HL-60 (cell line): ENCODE measurements around the gene MRPL46.

Experiments used
- DNase-seq, 2 experiments: peaks; one replicate each; pipeline ENCODE4 v3.0.0-alpha.2; 2010 to 2020; ENCODE audit warnings: low read depth in 1 of 2, low spot score in 1 of 2
- H3K27ac ChIP-seq: fragments of 250-450 bp; sonication (Bioruptor Pico); replicated peaks from 2 replicates; pipeline ENCODE4 v1.5.1; 2020; ENCODE audit warnings: mild to moderate bottlenecking, moderate library complexity
- H3K27me3 ChIP-seq: fragments of 250-450 bp; sonication (Bioruptor Pico); 2 replicates; pipeline ENCODE4 v1.5.1; 2021; ENCODE audit warnings: mild to moderate bottlenecking, moderate library complexity; ENCODE audit not compliant: insufficient read depth, poor library complexity, severe bottlenecking
- H3K4me3 ChIP-seq: replicated peaks from 2 replicates; pipeline ENCODE4 v1.5.1; 2011; ENCODE audit warnings: mild to moderate bottlenecking, control low read depth, low read length; ENCODE audit not compliant: insufficient read depth
- GABPA ChIP-seq: IDR thresholded peaks from 2 replicates; pipeline ENCODE4 v1.6.1; 2012; ENCODE audit warnings: low read depth
- POLR2AphosphoS5 ChIP-seq: IDR thresholded peaks from 2 replicates; pipeline ENCODE4 v1.6.1; 2012; ENCODE audit warnings: low read depth
- SPI1 ChIP-seq: IDR thresholded peaks from 2 replicates; pipeline ENCODE4 v1.6.1; 2012; ENCODE audit warnings: low read depth, mild to moderate bottlenecking, borderline replicate concordance
- TF ChIP-seq, protein P1 (sequence below): IDR thresholded peaks from 2 replicates; pipeline ENCODE4 v1.6.1; 2012; ENCODE audit warnings: low read depth; ENCODE audit not compliant: insufficient replicate concordance
- TF ChIP-seq, protein P2 (sequence below): IDR thresholded peaks from one replicate; pipeline ENCODE4 v1.5.1; 2011; ENCODE audit warnings: low read length, control low read depth, inconsistent platforms; ENCODE audit not compliant: insufficient read depth

Gene MRPL46

DNA sequence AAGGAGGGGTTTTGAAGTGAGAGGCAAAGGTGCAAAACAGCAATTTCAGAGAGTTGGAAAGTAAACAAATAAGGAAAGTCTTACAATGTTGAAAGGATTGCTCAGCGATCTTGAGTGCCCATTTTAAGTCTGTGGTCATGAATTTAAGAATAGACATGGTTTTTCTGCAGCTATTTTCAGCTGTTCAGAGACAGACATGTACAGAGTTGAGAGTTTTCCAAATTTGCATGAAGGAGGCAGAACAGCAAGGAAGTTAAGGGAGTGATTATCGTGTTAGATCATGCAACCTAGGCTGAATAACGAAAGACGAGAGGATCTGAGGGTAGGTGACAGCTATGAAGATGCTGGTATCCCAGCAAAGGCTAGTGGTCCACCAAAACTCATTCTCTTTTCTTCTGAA, 42.1 kb upstream of the MRPL46 start:
- Histone ChIP-seq H3K4me3 (no peak overlapping the region), H3K27me3 (no peaks in the 10 kb centered on the region), H3K27ac (no peak overlapping the region)
- no peak for DNase-seq
- no peak for TF ChIP-seq GABPA
- TF ChIP-seq, protein P1, sequence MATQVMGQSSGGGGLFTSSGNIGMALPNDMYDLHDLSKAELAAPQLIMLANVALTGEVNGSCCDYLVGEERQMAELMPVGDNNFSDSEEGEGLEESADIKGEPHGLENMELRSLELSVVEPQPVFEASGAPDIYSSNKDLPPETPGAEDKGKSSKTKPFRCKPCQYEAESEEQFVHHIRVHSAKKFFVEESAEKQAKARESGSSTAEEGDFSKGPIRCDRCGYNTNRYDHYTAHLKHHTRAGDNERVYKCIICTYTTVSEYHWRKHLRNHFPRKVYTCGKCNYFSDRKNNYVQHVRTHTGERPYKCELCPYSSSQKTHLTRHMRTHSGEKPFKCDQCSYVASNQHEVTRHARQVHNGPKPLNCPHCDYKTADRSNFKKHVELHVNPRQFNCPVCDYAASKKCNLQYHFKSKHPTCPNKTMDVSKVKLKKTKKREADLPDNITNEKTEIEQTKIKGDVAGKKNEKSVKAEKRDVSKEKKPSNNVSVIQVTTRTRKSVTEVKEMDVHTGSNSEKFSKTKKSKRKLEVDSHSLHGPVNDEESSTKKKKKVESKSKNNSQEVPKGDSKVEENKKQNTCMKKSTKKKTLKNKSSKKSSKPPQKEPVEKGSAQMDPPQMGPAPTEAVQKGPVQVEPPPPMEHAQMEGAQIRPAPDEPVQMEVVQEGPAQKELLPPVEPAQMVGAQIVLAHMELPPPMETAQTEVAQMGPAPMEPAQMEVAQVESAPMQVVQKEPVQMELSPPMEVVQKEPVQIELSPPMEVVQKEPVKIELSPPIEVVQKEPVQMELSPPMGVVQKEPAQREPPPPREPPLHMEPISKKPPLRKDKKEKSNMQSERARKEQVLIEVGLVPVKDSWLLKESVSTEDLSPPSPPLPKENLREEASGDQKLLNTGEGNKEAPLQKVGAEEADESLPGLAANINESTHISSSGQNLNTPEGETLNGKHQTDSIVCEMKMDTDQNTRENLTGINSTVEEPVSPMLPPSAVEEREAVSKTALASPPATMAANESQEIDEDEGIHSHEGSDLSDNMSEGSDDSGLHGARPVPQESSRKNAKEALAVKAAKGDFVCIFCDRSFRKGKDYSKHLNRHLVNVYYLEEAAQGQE = no peak
- TF ChIP-seq POLR2AphosphoS5 = no peak
- TF ChIP-seq, protein P2, sequence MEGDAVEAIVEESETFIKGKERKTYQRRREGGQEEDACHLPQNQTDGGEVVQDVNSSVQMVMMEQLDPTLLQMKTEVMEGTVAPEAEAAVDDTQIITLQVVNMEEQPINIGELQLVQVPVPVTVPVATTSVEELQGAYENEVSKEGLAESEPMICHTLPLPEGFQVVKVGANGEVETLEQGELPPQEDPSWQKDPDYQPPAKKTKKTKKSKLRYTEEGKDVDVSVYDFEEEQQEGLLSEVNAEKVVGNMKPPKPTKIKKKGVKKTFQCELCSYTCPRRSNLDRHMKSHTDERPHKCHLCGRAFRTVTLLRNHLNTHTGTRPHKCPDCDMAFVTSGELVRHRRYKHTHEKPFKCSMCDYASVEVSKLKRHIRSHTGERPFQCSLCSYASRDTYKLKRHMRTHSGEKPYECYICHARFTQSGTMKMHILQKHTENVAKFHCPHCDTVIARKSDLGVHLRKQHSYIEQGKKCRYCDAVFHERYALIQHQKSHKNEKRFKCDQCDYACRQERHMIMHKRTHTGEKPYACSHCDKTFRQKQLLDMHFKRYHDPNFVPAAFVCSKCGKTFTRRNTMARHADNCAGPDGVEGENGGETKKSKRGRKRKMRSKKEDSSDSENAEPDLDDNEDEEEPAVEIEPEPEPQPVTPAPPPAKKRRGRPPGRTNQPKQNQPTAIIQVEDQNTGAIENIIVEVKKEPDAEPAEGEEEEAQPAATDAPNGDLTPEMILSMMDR = no peak
- no peak for TF ChIP-seq SPI1

DNA sequence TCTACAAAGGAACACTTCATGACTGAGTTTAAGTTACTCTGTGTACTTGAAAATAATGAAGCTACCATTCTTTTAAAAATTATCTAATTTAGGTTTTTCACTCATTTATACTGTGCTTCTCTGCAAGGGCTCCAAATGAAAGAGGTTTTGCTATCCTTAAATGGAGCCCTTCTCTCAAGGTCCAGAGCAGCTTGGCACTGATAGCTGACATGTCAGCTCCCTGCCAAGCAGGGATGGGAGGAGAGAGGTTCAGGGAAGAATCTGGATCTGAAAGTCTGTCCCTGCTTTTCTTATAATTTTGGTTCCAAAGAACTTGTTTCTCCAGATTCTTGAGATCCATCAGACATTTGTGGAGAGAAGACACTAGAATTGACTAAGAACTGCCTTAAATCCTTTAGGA, 39.4 kb upstream of the MRPL46 start:
- H3K27ac ChIP-seq = no peak overlapping the region
- no peak for TF ChIP-seq SPI1
- no peak for TF ChIP-seq GABPA
- TF ChIP-seq, protein P2 = no peak
- TF ChIP-seq, protein P1 = no peak
- TF ChIP-seq POLR2AphosphoS5 = no peak
- DNase-seq = no peak
- no peak overlapping the region for H3K4me3 ChIP-seq
- no peaks in the 10 kb centered on the region for H3K27me3 ChIP-seq

DNA sequence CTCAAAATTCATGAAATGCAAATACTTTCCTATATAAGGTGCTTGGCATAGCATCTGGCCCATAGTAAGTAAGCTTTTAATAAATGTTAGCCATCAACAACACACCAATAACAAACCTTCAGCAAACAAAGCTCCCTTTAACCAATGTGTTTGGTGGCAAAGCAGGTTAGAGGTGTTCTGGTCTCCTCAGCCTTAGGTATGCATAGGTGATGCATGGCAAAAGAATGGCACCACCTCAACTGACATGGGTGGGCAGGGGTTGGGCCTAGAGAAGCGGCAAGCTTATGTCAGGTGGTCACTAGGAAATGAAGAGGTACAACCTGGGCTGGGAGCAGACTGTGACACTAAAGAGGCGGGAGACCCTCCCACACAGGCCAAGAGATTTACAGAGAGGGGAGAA, 38.5 kb upstream of the MRPL46 start:
- TF ChIP-seq, protein P1 = no peak
- TF ChIP-seq SPI1 (no peak), POLR2AphosphoS5 (no peak), GABPA (no peak)
- TF ChIP-seq, protein P2 = no peak
- no peak for DNase-seq
- no peaks in the 10 kb centered on the region for H3K27me3 ChIP-seq
- no peak overlapping the region for H3K4me3 ChIP-seq
- no peak overlapping the region for H3K27ac ChIP-seq
